ENCODE data around the gene EIF4B. TPM values are rescaled to one million over a fixed set of nuclear protein-coding genes. Genes with fewer than 3 reads are reported as not detected.
"Not testable (repeated sequence)": the region's sequence is repeated elsewhere in the genome, so short reads cannot be mapped to it uniquely, and the experiment has no call there.

EIF4B gene
- total RNA-seq, 5 donors from 2014 or later (not counting 1 experiment from before 2014, with no cell fraction given), result 710 to 755 (median 729) TPM

GRCh38 chr12:52980096-52980649 is 26.1 kb upstream of the EIF4B start:
- ChIA-PET POLR2A (no interaction called here), CTCF (interaction anchor here (0.6 to 5.0 kb wide), 15 partner anchors 11 to 1051 kb away, joined by 3 to 78 read pairs (median 4); no protein-coding TSS in a partner anchor)
- no peak overlapping the region for H3K27ac Mint-ChIP-seq
- H3K9me3 ChIP-seq, result no peaks in the 10 kb centered on the region
- no peaks in the 10 kb centered on the region for H3K36me3 Mint-ChIP-seq
- DNase-seq (no peak), ATAC-seq (replicated peaks in 1 of 4) (no peak)
- H3K27ac ChIP-seq (ENCODE audit: low read length), result no peak overlapping the region
- H3K4me3 ChIP-seq (ENCODE audit: control insufficient read depth in 1 of 2, extremely low read depth in 1 of 2, low read length in 1 of 2), result no peak overlapping the region
- H3K9me3 Mint-ChIP-seq, result no peaks in the 10 kb centered on the region
- H3K4me1 ChIP-seq (ENCODE audit: control insufficient read depth in 1 of 2, extremely low read depth in 1 of 2, insufficient read depth in 2 of 2, low read length in 2 of 2), result peaks cover 0 to 7% of the 10 kb centered on the region in 2 experiments
- no peaks in the 10 kb centered on the region for H3K36me3 ChIP-seq (ENCODE audit: control insufficient read depth in 2 of 2, extremely low read depth in 1 of 2, insufficient read depth in 1 of 2, low read length in 1 of 2)
- peaks cover 0 to 2% (median 0%) of the 10 kb centered on the region in 3 donors for H3K4me1 Mint-ChIP-seq
- H3K27me3 Mint-ChIP-seq, result peaks cover 32 to 45% of the 10 kb centered on the region in 2 donors
- peaks cover 0 to 38% of the 10 kb centered on the region in 2 experiments for H3K27me3 ChIP-seq (replicated peaks in 1 of 2; ENCODE audit: control insufficient read depth in 2 of 2, extremely low read depth in 1 of 2, insufficient read depth in 2 of 2, low read length in 1 of 2)
- no peak overlapping the region for H3K4me3 Mint-ChIP-seq
- WGBS (ENCODE audit: insufficient coverage), result 0% methylated on average over 1 of the region's 4 CpGs

DNA sequence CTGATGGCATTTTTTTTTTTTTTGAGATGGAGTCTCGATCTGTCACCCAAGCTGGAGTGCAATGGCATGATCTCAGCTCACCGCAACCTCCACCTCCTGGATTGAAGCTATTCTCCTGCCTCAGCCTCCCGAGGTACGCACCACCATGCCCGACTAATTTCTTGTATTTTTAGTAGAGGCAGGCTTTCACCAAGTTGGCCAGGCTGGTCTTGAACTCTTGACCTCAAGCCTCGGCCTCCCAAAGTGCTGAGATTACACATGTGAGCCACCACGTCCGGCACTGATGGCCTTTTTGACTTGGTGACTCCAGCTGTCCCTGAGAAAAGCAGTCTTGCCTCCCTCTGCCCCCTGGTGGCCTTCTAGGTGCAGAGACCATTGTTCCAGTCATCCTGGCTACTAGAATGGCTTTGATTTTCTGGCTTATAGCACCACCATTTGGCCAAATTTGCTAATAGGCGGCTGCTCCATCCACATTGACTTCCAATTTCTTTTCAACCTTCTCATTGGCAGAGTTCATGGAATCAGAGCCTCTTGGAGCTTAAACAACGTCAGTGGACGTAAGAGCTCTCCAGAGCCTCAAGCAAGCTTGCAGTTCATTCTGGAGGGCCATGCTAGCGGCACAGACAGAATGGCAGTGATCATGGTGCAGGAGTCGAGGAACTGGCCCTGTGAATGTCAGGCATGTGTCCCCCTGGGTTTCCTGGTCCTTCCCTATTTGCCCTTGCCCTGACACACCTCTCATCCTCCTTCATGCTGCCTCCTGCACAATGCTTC is 25.4 kb upstream of the EIF4B start:
- 14% methylated on average over 9 of the region's 13 CpGs for WGBS (ENCODE audit: insufficient coverage)
- Histone ChIP-seq H3K4me3 (ENCODE audit: control insufficient read depth in 1 of 2, extremely low read depth in 1 of 2, low read length in 1 of 2) (no peak overlapping the region), H3K36me3 (ENCODE audit: control insufficient read depth in 2 of 2, extremely low read depth in 1 of 2, insufficient read depth in 1 of 2, low read length in 1 of 2) (no peaks in the 10 kb centered on the region), H3K4me1 (ENCODE audit: control insufficient read depth in 1 of 2, extremely low read depth in 1 of 2, insufficient read depth in 2 of 2, low read length in 2 of 2) (peaks cover 0 to 7% of the 10 kb centered on the region in 2 experiments), H3K27ac (ENCODE audit: low read length) (no peak overlapping the region), H3K9me3 (no peaks in the 10 kb centered on the region), H3K27me3 (replicated peaks in 1 of 2; ENCODE audit: control insufficient read depth in 2 of 2, extremely low read depth in 1 of 2, insufficient read depth in 2 of 2, low read length in 1 of 2) (peaks cover 0 to 38% of the 10 kb centered on the region in 2 experiments)
- H3K36me3 Mint-ChIP-seq, result no peaks in the 10 kb centered on the region
- H3K4me3 Mint-ChIP-seq, result no peak overlapping the region
- peaks cover 0 to 2% (median 0%) of the 10 kb centered on the region in 3 donors for H3K4me1 Mint-ChIP-seq
- peak overlapping the region in 1 of 2 donors; percentile 12 for H3K27ac Mint-ChIP-seq
- peak; percentile 94 to 97 (median 95) for ATAC-seq (replicated peaks in 1 of 4)
- DNase-seq, result peak; percentile 54 to 90 (median 75)
- H3K9me3 Mint-ChIP-seq, result no peaks in the 10 kb centered on the region
- ChIA-PET POLR2A (no interaction called here), CTCF (interaction anchor here (0.7 to 5.0 kb wide), 15 partner anchors 71 to 823 kb away, joined by 3 to 78 read pairs (median 4); partner anchors contain the start of gene PFDN5 (in 1 of the 2))
- peaks cover 32 to 48% of the 10 kb centered on the region in 2 donors for H3K27me3 Mint-ChIP-seq

DNA sequence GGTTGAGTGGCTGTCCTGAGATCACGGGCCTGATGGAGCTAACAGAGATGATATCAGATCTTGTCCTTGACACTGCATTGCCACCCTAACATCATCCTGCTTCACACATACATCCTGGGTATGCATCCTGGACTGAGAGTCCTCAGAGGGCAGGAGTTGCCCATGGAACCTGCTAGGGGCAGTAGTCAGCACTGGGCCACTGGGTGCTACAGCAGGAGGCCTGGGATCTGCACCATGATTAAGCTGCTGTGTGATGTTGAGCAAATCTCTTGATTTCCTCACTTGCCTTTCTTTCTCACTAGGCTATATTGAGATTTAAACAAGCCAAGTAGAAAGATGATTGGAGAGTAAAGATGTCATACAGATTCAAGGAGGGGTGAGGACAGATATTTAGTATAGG is 22.1 kb upstream of the EIF4B start:
- Mint-ChIP-seq H3K27me3 (peaks cover 13 to 21% of the 10 kb centered on the region in 2 donors), H3K4me1 (peaks cover 0 to 2% (median 0%) of the 10 kb centered on the region in 3 donors), H3K9me3 (no peaks in the 10 kb centered on the region), H3K27ac (no peak overlapping the region), H3K4me3 (no peak overlapping the region), H3K36me3 (no peaks in the 10 kb centered on the region)
- Histone ChIP-seq H3K4me3 (ENCODE audit: control insufficient read depth in 1 of 2, extremely low read depth in 1 of 2, low read length in 1 of 2) (no peak overlapping the region), H3K27ac (ENCODE audit: low read length) (no peak overlapping the region), H3K36me3 (ENCODE audit: control insufficient read depth in 2 of 2, extremely low read depth in 1 of 2, insufficient read depth in 1 of 2, low read length in 1 of 2) (no peaks in the 10 kb centered on the region), H3K4me1 (ENCODE audit: control insufficient read depth in 1 of 2, extremely low read depth in 1 of 2, insufficient read depth in 2 of 2, low read length in 2 of 2) (peaks cover 0 to 7% of the 10 kb centered on the region in 2 experiments), H3K27me3 (replicated peaks in 1 of 2; ENCODE audit: control insufficient read depth in 2 of 2, extremely low read depth in 1 of 2, insufficient read depth in 2 of 2, low read length in 1 of 2) (peaks cover 0 to 25% of the 10 kb centered on the region in 2 experiments), H3K9me3 (no peaks in the 10 kb centered on the region)
- DNase-seq, result no peak
- CTCF ChIA-PET, result interaction anchor here in 1 of 2 donors (0.7 kb wide), 1 partner anchor 29 kb away, joined by 3 read pairs; no protein-coding TSS in a partner anchor
- ATAC-seq (replicated peaks in 1 of 4), result no peak
- POLR2A ChIA-PET, result no interaction called here
- no CpG with 5 or more reads among the region's 1 CpG for WGBS (ENCODE audit: insufficient coverage)

- Histone ChIP-seq H3K36me3 (ENCODE audit: control insufficient read depth in 2 of 2, extremely low read depth in 1 of 2, insufficient read depth in 1 of 2, low read length in 1 of 2) (no peaks in the 10 kb centered on the region), H3K4me3 (ENCODE audit: control insufficient read depth in 1 of 2, extremely low read depth in 1 of 2, low read length in 1 of 2) (no peak overlapping the region), H3K27me3 (replicated peaks in 1 of 2; ENCODE audit: control insufficient read depth in 2 of 2, extremely low read depth in 1 of 2, insufficient read depth in 2 of 2, low read length in 1 of 2) (peaks cover 0 to 12% of the 10 kb centered on the region in 2 experiments), H3K4me1 (ENCODE audit: control insufficient read depth in 1 of 2, extremely low read depth in 1 of 2, insufficient read depth in 2 of 2, low read length in 2 of 2) (no peaks in the 10 kb centered on the region), H3K9me3 (no peaks in the 10 kb centered on the region), H3K27ac (ENCODE audit: low read length) (no peak overlapping the region)
- ChIA-PET POLR2A (no interaction called here), CTCF (no interaction called here)
- no peak for ATAC-seq (replicated peaks in 1 of 4)
- 100% methylated on average over 2 of the region's 6 CpGs for WGBS (ENCODE audit: insufficient coverage)
- Mint-ChIP-seq H3K4me3 (no peak overlapping the region), H3K36me3 (no peaks in the 10 kb centered on the region), H3K27me3 (peaks cover 0 to 8% of the 10 kb centered on the region in 2 donors), H3K27ac (no peak overlapping the region), H3K9me3 (no peaks in the 10 kb centered on the region), H3K4me1 (no peaks in the 10 kb centered on the region)
- DNase-seq, result no peak
Measured at GRCh38 chr12:52988898-52989297, 17.4 kb upstream of the EIF4B start.

DNA sequence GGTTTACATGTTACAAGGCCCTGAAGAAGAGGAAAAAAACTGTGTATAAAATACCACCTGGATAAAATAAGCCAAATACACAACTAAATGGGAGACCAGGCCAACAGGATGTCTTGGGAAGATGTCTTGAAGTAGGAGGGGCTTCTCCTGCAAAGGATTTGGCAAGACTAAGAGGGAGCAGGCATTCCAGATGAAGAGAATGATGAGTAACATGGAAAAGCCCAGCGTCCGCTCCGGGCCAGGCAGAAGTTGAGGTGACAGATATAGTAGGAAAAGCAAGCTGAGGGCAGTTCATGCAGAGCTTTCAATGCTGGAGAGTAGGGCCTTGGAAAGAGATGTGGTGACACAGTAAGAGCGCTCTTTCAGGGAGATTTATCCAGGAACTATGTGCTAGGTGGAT is 16.1 kb upstream of the EIF4B start:
- Histone ChIP-seq H3K9me3 (no peaks in the 10 kb centered on the region), H3K4me3 (ENCODE audit: control insufficient read depth in 1 of 2, extremely low read depth in 1 of 2, low read length in 1 of 2) (no peak overlapping the region), H3K27me3 (replicated peaks in 1 of 2; ENCODE audit: control insufficient read depth in 2 of 2, extremely low read depth in 1 of 2, insufficient read depth in 2 of 2, low read length in 1 of 2) (peaks cover 0 to 8% of the 10 kb centered on the region in 2 experiments), H3K36me3 (ENCODE audit: control insufficient read depth in 2 of 2, extremely low read depth in 1 of 2, insufficient read depth in 1 of 2, low read length in 1 of 2) (no peaks in the 10 kb centered on the region), H3K4me1 (ENCODE audit: control insufficient read depth in 1 of 2, extremely low read depth in 1 of 2, insufficient read depth in 2 of 2, low read length in 2 of 2) (no peaks in the 10 kb centered on the region), H3K27ac (ENCODE audit: low read length) (no peak overlapping the region)
- POLR2A ChIA-PET, result no interaction called here
- Mint-ChIP-seq H3K27ac (no peak overlapping the region), H3K4me3 (no peak overlapping the region), H3K4me1 (no peaks in the 10 kb centered on the region), H3K9me3 (no peaks in the 10 kb centered on the region), H3K27me3 (peaks cover 0 to 3% of the 10 kb centered on the region in 2 donors), H3K36me3 (no peaks in the 10 kb centered on the region)
- ATAC-seq (replicated peaks in 1 of 4), result no peak
- CTCF ChIA-PET, result no interaction called here
- 87% methylated on average over 3 of the region's 4 CpGs for WGBS (ENCODE audit: insufficient coverage)
- DNase-seq, result no peak

- H3K4me1 ChIP-seq (ENCODE audit: control insufficient read depth in 1 of 2, extremely low read depth in 1 of 2, insufficient read depth in 2 of 2, low read length in 2 of 2); H3K9me3 Mint-ChIP-seq; H3K27me3 Mint-ChIP-seq; H3K36me3 Mint-ChIP-seq; H3K27ac ChIP-seq (ENCODE audit: low read length); H3K27me3 ChIP-seq (replicated peaks in 1 of 2; ENCODE audit: control insufficient read depth in 2 of 2, extremely low read depth in 1 of 2, insufficient read depth in 2 of 2, low read length in 1 of 2); H3K36me3 ChIP-seq (ENCODE audit: control insufficient read depth in 2 of 2, extremely low read depth in 1 of 2, insufficient read depth in 1 of 2, low read length in 1 of 2); POLR2A ChIA-PET; DNase-seq; H3K4me3 ChIP-seq (ENCODE audit: control insufficient read depth in 1 of 2, extremely low read depth in 1 of 2, low read length in 1 of 2); H3K4me1 Mint-ChIP-seq; H3K9me3 ChIP-seq; H3K27ac Mint-ChIP-seq; ATAC-seq (replicated peaks in 1 of 4); H3K4me3 Mint-ChIP-seq: not testable (repeated sequence)
- CTCF ChIA-PET, result interaction anchor here (0.7 to 1.6 kb wide), 4 partner anchors 14 to 281 kb away, joined by 3 to 4 read pairs (median 3); no protein-coding TSS in a partner anchor
- 100% methylated on average over 2 of the region's 5 CpGs for WGBS (ENCODE audit: insufficient coverage)
Measured at GRCh38 chr12:52992240-52992639, 14.0 kb upstream of the EIF4B start.

All from T-cell (primary cell).